Thoracic aorta (tissue), 2 donors: Measurements from ENCODE around the gene IFT57. TPM values are rescaled to one million over a fixed set of nuclear protein-coding genes. Genes with fewer than 3 reads are reported as not detected.

Source experiments
- ATAC-seq: fragments of 150-250 bp; one replicate; pipeline ENCODE4 v1.8.0; 2017; ENCODE audit warnings: low read depth; ENCODE audit not compliant: insufficient number of reproducible peaks, low FRiP score
- DNase-seq: peaks from one replicate; pipeline ENCODE4 v3.0.0-alpha.2; 2020; ENCODE audit warnings: low spot score
- H3K27ac ChIP-seq, 2 donors: fragments of 200-600 bp; sonication (generic); 1 replicate in 1 of 2; 2 replicates in 1 of 2; pipeline ENCODE4 v1.5.1; 2016; ENCODE audit warnings: mild to moderate bottlenecking in 2 of 2, moderate library complexity in 2 of 2
- H3K27me3 ChIP-seq: fragments of 200-600 bp; sonication (generic); replicated peaks from 2 replicates; pipeline ENCODE4 v1.6.0; 2016; ENCODE audit warnings: mild to moderate bottlenecking; ENCODE audit not compliant: insufficient read depth
- H3K36me3 ChIP-seq: fragments of 200-600 bp; sonication (generic); one replicate; pipeline ENCODE4 v1.5.1; 2016
- H3K4me1 ChIP-seq, 2 donors: fragments of 200-600 bp; sonication (generic); 1 replicate in 1 of 2; 2 replicates in 1 of 2; pipeline versions ENCODE4 v1.5.1 to v1.6.0; 2016; ENCODE audit warnings: low read depth in 2 of 2, mild to moderate bottlenecking in 1 of 2; ENCODE audit not compliant: control insufficient read depth in 1 of 2
- H3K4me3 ChIP-seq: fragments of 200-600 bp; sonication (generic); 2 replicates; pipeline ENCODE4 v1.5.1; 2016; ENCODE audit warnings: mild to moderate bottlenecking
- H3K9me3 ChIP-seq: fragments of 200-600 bp; sonication (generic); 2 replicates; pipeline ENCODE4 v1.5.1; 2016
- total RNA-seq, 2 donors: library from RNA; depleted of rRNA; stranded (reverse); fragments of >200 nt; gene quantifications; one replicate each; pipeline versions ENCODE4 v1.1.0 to v1.2.3, GENCODE V29; 2016
- TF ChIP-seq, protein P1 (sequence below): fragments of 200-600 bp; sonication (generic); IDR thresholded peaks from one replicate; pipeline ENCODE4 v1.5.1; 2019; ENCODE audit warnings: antibody characterized with exemption

Gene IFT57
- total RNA-seq, 2 donors from 2014 or later = 35.7 to 41.1 TPM

GRCh38 chr3:108202834-108203233, 19.4 kb downstream of the IFT57 start:
- no peaks in the 10 kb centered on the region for H3K27me3 ChIP-seq
- no peak for ATAC-seq
- TF ChIP-seq, protein P1, sequence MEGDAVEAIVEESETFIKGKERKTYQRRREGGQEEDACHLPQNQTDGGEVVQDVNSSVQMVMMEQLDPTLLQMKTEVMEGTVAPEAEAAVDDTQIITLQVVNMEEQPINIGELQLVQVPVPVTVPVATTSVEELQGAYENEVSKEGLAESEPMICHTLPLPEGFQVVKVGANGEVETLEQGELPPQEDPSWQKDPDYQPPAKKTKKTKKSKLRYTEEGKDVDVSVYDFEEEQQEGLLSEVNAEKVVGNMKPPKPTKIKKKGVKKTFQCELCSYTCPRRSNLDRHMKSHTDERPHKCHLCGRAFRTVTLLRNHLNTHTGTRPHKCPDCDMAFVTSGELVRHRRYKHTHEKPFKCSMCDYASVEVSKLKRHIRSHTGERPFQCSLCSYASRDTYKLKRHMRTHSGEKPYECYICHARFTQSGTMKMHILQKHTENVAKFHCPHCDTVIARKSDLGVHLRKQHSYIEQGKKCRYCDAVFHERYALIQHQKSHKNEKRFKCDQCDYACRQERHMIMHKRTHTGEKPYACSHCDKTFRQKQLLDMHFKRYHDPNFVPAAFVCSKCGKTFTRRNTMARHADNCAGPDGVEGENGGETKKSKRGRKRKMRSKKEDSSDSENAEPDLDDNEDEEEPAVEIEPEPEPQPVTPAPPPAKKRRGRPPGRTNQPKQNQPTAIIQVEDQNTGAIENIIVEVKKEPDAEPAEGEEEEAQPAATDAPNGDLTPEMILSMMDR = no peak

DNA sequence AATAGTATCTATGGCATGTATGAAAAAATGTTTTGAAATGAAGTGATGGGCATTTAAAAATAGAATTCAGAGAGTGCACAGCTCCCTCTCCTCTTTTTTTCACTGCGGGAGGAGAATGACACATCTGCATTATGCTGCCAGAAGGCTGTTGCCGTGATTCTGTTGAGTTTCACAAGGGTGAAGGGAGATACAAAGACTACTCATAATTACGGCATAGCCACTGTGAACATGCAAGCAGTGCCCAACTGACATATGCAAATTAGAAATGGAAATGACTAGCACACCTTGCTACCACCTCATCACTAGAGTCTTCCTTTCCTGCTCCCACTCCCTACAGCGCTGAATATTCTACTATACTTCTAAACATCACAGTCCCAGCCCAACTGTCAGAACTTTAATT, 20.1 kb downstream of the IFT57 start:
- no peaks in the 10 kb centered on the region for H3K27me3 ChIP-seq
- DNase-seq (no peak), ATAC-seq (no peak)
- no peak overlapping the region for H3K27ac ChIP-seq
- no peaks in the 10 kb centered on the region for H3K9me3 ChIP-seq
- no peak overlapping the region for H3K4me3 ChIP-seq
- H3K4me1 ChIP-seq = no peaks in the 10 kb centered on the region
- TF ChIP-seq, protein P1 = no peak
- H3K36me3 ChIP-seq = no peaks in the 10 kb centered on the region

More at GRCh38 chr3:108202834-108203233, 19.4 kb downstream of the IFT57 start:
- no peak for DNase-seq
- H3K4me1 ChIP-seq = no peaks in the 10 kb centered on the region
- no peaks in the 10 kb centered on the region for H3K9me3 ChIP-seq
- no peak overlapping the region for H3K4me3 ChIP-seq
- no peak overlapping the region for H3K27ac ChIP-seq
- H3K36me3 ChIP-seq = no peaks in the 10 kb centered on the region

- TF ChIP-seq, protein P1 = no peak
- no peaks in the 10 kb centered on the region for H3K9me3 ChIP-seq
Observed at GRCh38 chr3:108201258-108201657, 21.0 kb downstream of the IFT57 start.

GRCh38 chr3:108200578-108200977, 21.6 kb downstream of the IFT57 start:
- H3K36me3 ChIP-seq = no peaks in the 10 kb centered on the region
- ATAC-seq (no peak), DNase-seq (no peak)
- no peak overlapping the region for H3K27ac ChIP-seq
- no peak overlapping the region for H3K4me3 ChIP-seq
- H3K4me1 ChIP-seq = no peaks in the 10 kb centered on the region
- TF ChIP-seq, protein P1 = no peak
- no peaks in the 10 kb centered on the region for H3K9me3 ChIP-seq
- H3K27me3 ChIP-seq = no peaks in the 10 kb centered on the region

More at GRCh38 chr3:108201258-108201657, 21.0 kb downstream of the IFT57 start:
- no peaks in the 10 kb centered on the region for H3K4me1 ChIP-seq
- ATAC-seq = no peak
- no peak overlapping the region for H3K27ac ChIP-seq
- H3K27me3 ChIP-seq = no peaks in the 10 kb centered on the region
- no peak overlapping the region for H3K4me3 ChIP-seq
- no peak for DNase-seq
- no peaks in the 10 kb centered on the region for H3K36me3 ChIP-seq

DNA sequence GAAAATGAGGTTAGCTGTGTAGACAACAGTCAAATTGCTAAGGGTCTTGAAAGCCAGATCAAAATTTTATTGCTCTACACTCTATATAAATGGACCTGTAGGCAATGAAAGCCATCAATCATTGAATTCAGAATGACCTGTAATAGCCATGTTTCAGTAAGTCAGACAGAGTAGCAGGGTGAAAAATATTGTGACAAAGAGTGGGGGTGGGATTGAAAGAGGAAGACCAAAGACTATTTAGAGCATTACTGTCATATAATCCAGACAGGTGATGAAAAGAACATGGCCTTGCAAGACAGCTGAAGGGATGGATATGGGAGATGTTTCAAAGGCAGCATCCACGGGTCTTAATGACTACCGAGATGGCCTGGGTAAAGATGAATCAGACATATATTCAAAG, 22.2 kb downstream of the IFT57 start:
- Histone ChIP-seq H3K27me3 (no peaks in the 10 kb centered on the region), H3K4me3 (no peak overlapping the region), H3K27ac (no peak overlapping the region), H3K9me3 (no peaks in the 10 kb centered on the region), H3K36me3 (no peaks in the 10 kb centered on the region), H3K4me1 (no peaks in the 10 kb centered on the region)
- DNase-seq (no peak), ATAC-seq (no peak)
- TF ChIP-seq, protein P1 = no peak
